ENCODE measurements around the gene PRAMEF13. TPM values are rescaled to one million over a fixed set of nuclear protein-coding genes. Genes with fewer than 3 reads are reported as not detected.
A peak's percentile ranks its signal among the peaks of the same experiment; 100 is the strongest.
"Not testable (repeated sequence)": the region's sequence is repeated elsewhere in the genome, so short reads cannot be mapped to it uniquely, and the experiment has no call there.

The PRAMEF13 gene
- total RNA-seq, 1 donor from 2014 or later: not detected

DNA sequence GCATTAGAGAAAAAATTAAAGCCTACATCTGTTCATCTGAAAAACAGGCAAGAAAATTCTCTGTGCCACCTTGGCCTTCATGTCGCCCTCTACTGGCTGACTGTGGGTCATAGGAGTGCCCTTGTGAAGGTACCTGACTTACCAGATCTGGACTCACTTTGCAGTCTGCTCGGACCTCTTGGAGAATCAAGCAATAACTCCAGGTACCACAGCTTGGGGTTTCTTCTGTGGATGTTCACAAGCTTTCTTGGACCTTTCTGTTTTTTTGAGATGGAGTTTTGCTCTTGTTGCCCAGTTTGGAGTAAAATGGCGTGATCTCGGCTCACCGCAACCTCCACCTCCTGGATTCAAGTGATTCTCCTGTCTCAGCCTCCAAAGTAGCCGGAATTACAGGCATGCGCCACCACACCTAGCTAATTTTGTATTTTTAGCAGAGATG lies 27.2 kb upstream of the PRAMEF13 start:
- TF ChIP-seq, protein P1, sequence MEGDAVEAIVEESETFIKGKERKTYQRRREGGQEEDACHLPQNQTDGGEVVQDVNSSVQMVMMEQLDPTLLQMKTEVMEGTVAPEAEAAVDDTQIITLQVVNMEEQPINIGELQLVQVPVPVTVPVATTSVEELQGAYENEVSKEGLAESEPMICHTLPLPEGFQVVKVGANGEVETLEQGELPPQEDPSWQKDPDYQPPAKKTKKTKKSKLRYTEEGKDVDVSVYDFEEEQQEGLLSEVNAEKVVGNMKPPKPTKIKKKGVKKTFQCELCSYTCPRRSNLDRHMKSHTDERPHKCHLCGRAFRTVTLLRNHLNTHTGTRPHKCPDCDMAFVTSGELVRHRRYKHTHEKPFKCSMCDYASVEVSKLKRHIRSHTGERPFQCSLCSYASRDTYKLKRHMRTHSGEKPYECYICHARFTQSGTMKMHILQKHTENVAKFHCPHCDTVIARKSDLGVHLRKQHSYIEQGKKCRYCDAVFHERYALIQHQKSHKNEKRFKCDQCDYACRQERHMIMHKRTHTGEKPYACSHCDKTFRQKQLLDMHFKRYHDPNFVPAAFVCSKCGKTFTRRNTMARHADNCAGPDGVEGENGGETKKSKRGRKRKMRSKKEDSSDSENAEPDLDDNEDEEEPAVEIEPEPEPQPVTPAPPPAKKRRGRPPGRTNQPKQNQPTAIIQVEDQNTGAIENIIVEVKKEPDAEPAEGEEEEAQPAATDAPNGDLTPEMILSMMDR (IDR thresholded peaks at IDR 0.05): peak; percentile 61
- Histone ChIP-seq H3K27ac (no peak overlapping the region), H3K27me3 (peaks cover 9% of the 10 kb centered on the region), H3K4me3 (no peak overlapping the region), H3K9me3 (no peaks in the 10 kb centered on the region), H3K36me3 (no peaks in the 10 kb centered on the region), H3K4me1 (no peaks in the 10 kb centered on the region)
- DNase-seq (peak; percentile 59), ATAC-seq (peak; percentile 60)
- intact Hi-C loops (cut with DNase I): no loop called here

- H3K36me3 ChIP-seq; H3K4me1 ChIP-seq; H3K4me3 ChIP-seq; ATAC-seq; H3K9me3 ChIP-seq; H3K27ac ChIP-seq; H3K27me3 ChIP-seq; intact Hi-C loops (cut with DNase I): not testable (repeated sequence)
- DNase-seq: peak; percentile 17
Measured at GRCh38 chr1:13227271-13228055, 26.3 kb upstream of the PRAMEF13 start.

DNA sequence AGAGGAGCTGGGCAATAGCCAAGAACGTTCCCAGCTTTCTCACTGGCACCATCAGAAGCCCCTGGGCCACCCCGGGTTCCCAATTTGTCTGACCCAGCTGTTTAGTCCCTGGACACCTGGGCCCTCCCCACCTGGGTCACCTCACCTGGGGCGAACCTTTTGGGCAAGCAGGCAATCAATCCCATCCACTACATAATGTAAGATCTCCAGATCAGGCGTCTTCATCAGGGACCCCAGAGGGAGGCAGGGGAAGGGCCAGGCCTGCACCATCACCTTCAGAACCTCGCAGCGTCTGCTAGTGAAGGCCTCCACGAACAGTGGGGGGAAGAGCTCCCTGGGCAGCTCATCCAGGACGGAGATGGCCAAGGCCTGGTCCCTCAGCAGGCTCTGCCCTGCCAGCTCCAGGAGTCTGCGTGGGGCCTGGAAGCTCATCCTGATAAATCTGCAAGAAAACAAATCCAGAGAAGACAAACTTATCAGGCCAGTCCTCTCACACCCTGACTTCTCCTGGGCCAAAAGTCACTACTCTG lies 24.5 kb upstream of the PRAMEF13 start, which contains the start of gene PRAMEF18:
PRAMEF18 (minus strand) TSS at position 480 of the 530 bp plus-strand sequence; CDS start at position 432, 48 bp downstream.
- H3K36me3 ChIP-seq; H3K9me3 ChIP-seq; H3K27me3 ChIP-seq; H3K4me1 ChIP-seq; intact Hi-C loops (cut with DNase I); H3K4me3 ChIP-seq; H3K27ac ChIP-seq: not testable (repeated sequence)
- DNase-seq: peak; percentile 52
- peak; percentile 28 for ATAC-seq

- intact Hi-C loops (cut with DNase I): no loop called here
- no peaks in the 10 kb centered on the region for H3K4me1 ChIP-seq
- peak; percentile 23 for ATAC-seq
- no peak overlapping the region for H3K27ac ChIP-seq
- peak; percentile 22 for DNase-seq
- TF ChIP-seq, protein P1 (IDR thresholded peaks at IDR 0.05): no peak
- peaks cover 6% of the 10 kb centered on the region for H3K27me3 ChIP-seq
- H3K36me3 ChIP-seq: no peaks in the 10 kb centered on the region
- no peaks in the 10 kb centered on the region for H3K9me3 ChIP-seq
- H3K4me3 ChIP-seq: no peak overlapping the region
Measured at GRCh38 chr1:13224480-13225060, 23.4 kb upstream of the PRAMEF13 start.

- not testable (repeated sequence) for H3K27me3 ChIP-seq, H3K36me3 ChIP-seq, ATAC-seq
Measured at GRCh38 chr1:13222788-13223187, 21.6 kb upstream of the PRAMEF13 start.

DNA sequence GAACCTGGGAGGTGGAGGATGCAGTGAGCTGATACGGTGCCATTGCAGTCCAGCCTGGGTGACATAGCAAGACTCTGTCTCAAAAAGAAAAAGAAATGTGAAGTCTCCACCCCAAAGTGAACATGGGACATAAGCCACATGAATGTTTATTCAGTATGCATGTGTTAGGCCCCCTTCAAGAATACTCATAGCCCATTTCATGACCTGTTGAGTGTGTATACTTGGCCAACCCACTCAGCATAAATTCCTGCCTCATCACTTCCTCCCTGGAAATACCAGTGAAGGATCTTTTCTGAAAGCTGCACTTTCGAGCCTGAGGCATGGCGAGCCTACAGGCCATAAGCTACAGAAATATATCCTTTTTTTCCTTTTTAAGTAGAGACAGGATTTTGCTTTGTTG lies 18.0 kb upstream of the PRAMEF13 start:
- peak; percentile 34 for ATAC-seq
- intact Hi-C loops (cut with DNase I); H3K4me1 ChIP-seq: not testable (repeated sequence)

More at GRCh38 chr1:13222788-13223187, 21.6 kb upstream of the PRAMEF13 start:
- H3K27ac ChIP-seq; DNase-seq; H3K4me3 ChIP-seq; intact Hi-C loops (cut with DNase I); H3K4me1 ChIP-seq; H3K9me3 ChIP-seq: not testable (repeated sequence)

GRCh38 chr1:13216619-13217018 lies 15.4 kb upstream of the PRAMEF13 start:
- H3K27ac ChIP-seq; H3K4me3 ChIP-seq; H3K4me1 ChIP-seq; H3K36me3 ChIP-seq; ATAC-seq; intact Hi-C loops (cut with DNase I); H3K9me3 ChIP-seq; DNase-seq; H3K27me3 ChIP-seq: not testable (repeated sequence)

More for the DNA sequence above, 18.0 kb upstream of the PRAMEF13 start:
- not testable (repeated sequence) for H3K36me3 ChIP-seq, H3K27ac ChIP-seq, H3K9me3 ChIP-seq, H3K4me3 ChIP-seq, H3K27me3 ChIP-seq, DNase-seq

- H3K9me3 ChIP-seq; H3K4me3 ChIP-seq; H3K4me1 ChIP-seq; H3K27me3 ChIP-seq; H3K36me3 ChIP-seq; H3K27ac ChIP-seq; DNase-seq; intact Hi-C loops (cut with DNase I): not testable (repeated sequence)
- ATAC-seq: peak; percentile 65
Measured at GRCh38 chr1:13208712-13209111, 7.5 kb upstream of the PRAMEF13 start.

DNA sequence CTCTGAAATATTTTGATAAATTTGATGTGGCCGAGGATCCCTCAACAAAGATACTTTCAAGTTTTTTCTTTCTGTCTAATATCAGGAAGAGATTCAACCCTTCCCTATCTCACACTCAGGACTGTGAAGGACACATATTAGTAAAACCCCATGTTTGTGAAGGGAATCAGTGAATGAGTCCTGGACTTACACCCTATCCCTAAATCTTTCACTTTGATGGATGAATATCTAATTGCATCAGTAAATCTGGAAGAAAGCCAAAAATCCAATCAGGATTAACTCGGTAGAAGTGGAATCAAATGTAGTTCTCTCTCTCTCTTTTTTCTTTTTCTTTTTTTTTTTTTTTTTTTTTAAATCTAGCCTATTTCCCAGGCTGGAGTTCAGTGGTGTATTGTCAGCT lies 29.7 kb downstream of the PRAMEF13 start, which contains the start of gene PRAMEF9:
PRAMEF9 (plus strand) TSS at position 301 of the 400 bp plus-strand sequence. CDS start 3,433 bp downstream, outside the sequence.
- intact Hi-C loops (cut with DNase I): not testable (repeated sequence)

GRCh38 chr1:13165531-13165930 lies 35.7 kb downstream of the PRAMEF13 start, which contains the start of gene HNRNPCL4:
Gene HNRNPCL4, minus strand, starts transcription at chr1:13165631. Its CDS starts 164 bp downstream, at chr1:13165467.
- H3K36me3 ChIP-seq; intact Hi-C loops (cut with DNase I); H3K9me3 ChIP-seq; H3K27ac ChIP-seq; DNase-seq; ATAC-seq; H3K27me3 ChIP-seq; H3K4me1 ChIP-seq; H3K4me3 ChIP-seq: not testable (repeated sequence)

More for the DNA sequence above, 29.7 kb downstream of the PRAMEF13 start, which contains the start of gene PRAMEF9:
- not testable (repeated sequence) for H3K27ac ChIP-seq, H3K27me3 ChIP-seq, ATAC-seq, H3K9me3 ChIP-seq, DNase-seq, H3K36me3 ChIP-seq, H3K4me3 ChIP-seq, H3K4me1 ChIP-seq

GRCh38 chr1:13155909-13156308 lies 45.3 kb downstream of the PRAMEF13 start, which contains the start of gene PRAMEF26:
Gene PRAMEF26, minus strand, starts transcription at chr1:13156009. Its CDS starts 2,914 bp downstream, at chr1:13153095.
- intact Hi-C loops (cut with DNase I); DNase-seq; H3K27me3 ChIP-seq; ATAC-seq; H3K9me3 ChIP-seq; H3K4me3 ChIP-seq; H3K27ac ChIP-seq; H3K36me3 ChIP-seq; H3K4me1 ChIP-seq: not testable (repeated sequence)
